Panc1 (cell line): ENCODE data around the gene HNRNPLL. TPM values are rescaled to one million over a fixed set of nuclear protein-coding genes. Genes with fewer than 3 reads are reported as not detected.

Experiments
- ATAC-seq: fragments of 200-7000 bp; cut with Tn5 transposase; 2 replicates; pipeline ENCODE4 v1.9.1; 2020; ENCODE audit warnings: mild to moderate bottlenecking, moderate library complexity
- BruUV-seq: library from RNA; stranded (reverse); fragments of 400-500 nt; replicated peaks from 2 replicates; lab custom pipeline; 2021; lab: Mats Ljungman, UMichigan
- CTCF ChIA-PET: fragments of 300-600 bp; sonication (Branson Sonifier 250); formaldehyde crosslinking; loops from one replicate; lab custom pipeline; 2022; ENCODE audit warnings: antibody characterized with exemption; lab: Charles Lee
- POLR2A ChIA-PET: fragments of 300-600 bp; sonication (Branson Sonifier 250); formaldehyde crosslinking; loops from one replicate; lab custom pipeline; 2022; ENCODE audit warnings: antibody characterized with exemption; lab: Charles Lee
- DNase-seq: peaks from one replicate; pipeline ENCODE4 v3.0.0-alpha.2; 2010; ENCODE audit warnings: low read depth, low spot score
- H3K27ac ChIP-seq: 2 replicates; pipeline ENCODE4 v1.5.1; 2011; ENCODE audit warnings: mild to moderate bottlenecking, low read length, inconsistent platforms
- H3K27me3 ChIP-seq: fragments of 200-500 bp; sonication (Bioruptor generic); 2 replicates; pipeline ENCODE4 v1.6.0; 2014; ENCODE audit warnings: low read length, inconsistent platforms; ENCODE audit not compliant: control insufficient read depth, insufficient read depth
- H3K36me3 ChIP-seq: fragments of 200-500 bp; sonication (Bioruptor generic); 2 replicates; pipeline ENCODE4 v1.5.1; 2014; ENCODE audit warnings: inconsistent platforms, mild to moderate bottlenecking, low read length, moderate library complexity; ENCODE audit not compliant: control insufficient read depth, insufficient read depth
- H3K4me1 ChIP-seq: 2 replicates; pipeline ENCODE4 v1.5.1; 2011; ENCODE audit warnings: inconsistent platforms, mild to moderate bottlenecking, low read length, moderate library complexity; ENCODE audit not compliant: control insufficient read depth, insufficient read depth
- H3K4me3 ChIP-seq, 2 experiments: 2 replicates each; pipeline ENCODE4 v1.5.1; 2011 to 2012; ENCODE audit warnings: low read depth in 2 of 2, low read length in 2 of 2, mild to moderate bottlenecking in 2 of 2, inconsistent platforms in 1 of 2, moderate library complexity in 1 of 2
- H3K9me3 ChIP-seq: fragments of 200-500 bp; sonication (Bioruptor generic); 2 replicates; pipeline ENCODE4 v1.5.1; 2014; ENCODE audit warnings: low read depth, mild to moderate bottlenecking, inconsistent platforms, low read length, moderate library complexity; ENCODE audit not compliant: control insufficient read depth, insufficient read depth
- CTCF ChIP-seq: fragments of 450-650 bp; IDR thresholded peaks from 2 replicates; pipeline ENCODE4 v1.5.1; 2017; ENCODE audit warnings: mild to moderate bottlenecking
- POLR2AphosphoS5 ChIP-seq: IDR thresholded peaks from 2 replicates; pipeline ENCODE4 v1.6.1; 2012; ENCODE audit warnings: mild to moderate bottlenecking, low read depth, low read length, moderate library complexity
- REST ChIP-seq, 2 experiments: IDR thresholded peaks; 2 replicates each; pipeline ENCODE4 v1.6.1; 2011 to 2012; ENCODE audit warnings: low read depth in 2 of 2, control low read depth in 1 of 2, low read length in 1 of 2, mild to moderate bottlenecking in 1 of 2, moderate library complexity in 1 of 2; ENCODE audit not compliant: insufficient read depth in 1 of 2
- SIN3A ChIP-seq: IDR thresholded peaks from 2 replicates; pipeline ENCODE4 v1.6.1; 2012; ENCODE audit warnings: low read depth, mild to moderate bottlenecking, low read length, moderate library complexity, borderline replicate concordance; ENCODE audit not compliant: insufficient read depth
- TCF7L2 ChIP-seq: IDR thresholded peaks from 2 replicates; pipeline ENCODE4 v1.6.1; 2011; ENCODE audit warnings: mild to moderate bottlenecking, low read depth, low read length, inconsistent platforms
- in situ Hi-C: cut with HindIII; loops from 2 replicates; pipeline ENCODE4 v1.10.0; 2016; ENCODE audit warnings: low sequenced_read_pairs, low pct_unique_long_range_greater_than_20kb
- intact Hi-C: fragments of 100-400 bp; cut with micrococcal nuclease; formaldehyde crosslinking; loops from one replicate; pipeline ENCODE4 v1.10.0; 2022; ENCODE audit not compliant: unreplicated experiment
- total RNA-seq: library from RNA; stranded (reverse); gene quantifications from one replicate; pipeline ENCODE4 v1.2.1, GENCODE V29; 2021; ENCODE audit not compliant: unreplicated experiment

Gene HNRNPLL
- total RNA-seq, 1 experiment from 2014 or later, result 69.8 TPM

GRCh38 chr2:38600242-38600891, 2.4 kb downstream of the HNRNPLL start:
- peak overlapping the region; percentile 92 for H3K27ac ChIP-seq
- H3K9me3 ChIP-seq, result no peaks in the 10 kb centered on the region
- DNase-seq (no peak), ATAC-seq (no peak)
- in situ Hi-C loops (no loop called here), intact Hi-C loops (loop anchor here (1.0 to 5.0 kb wide), 2 partner anchors 67 to 121 kb away; partner anchors contain the start of gene GALM)
- H3K27me3 ChIP-seq, result no peaks in the 10 kb centered on the region
- H3K4me1 ChIP-seq, result peaks cover 39% of the 10 kb centered on the region
- POLR2A ChIA-PET, result interaction anchor here (0.7 kb wide), 3 partner anchors 122 to 178 kb away, joined by 3 to 7 read pairs (median 6); no protein-coding TSS in a partner anchor
- CTCF ChIA-PET, result interaction anchor here (0.7 to 1.9 kb wide), 3 partner anchors 18 to 36 kb away, joined by 3 to 9 read pairs (median 5); no protein-coding TSS in a partner anchor
- peak overlapping the region; percentile 63 to 85 for H3K4me3 ChIP-seq
- TF ChIP-seq CTCF, result no peak
- TF ChIP-seq POLR2AphosphoS5, result no peak
- TF ChIP-seq SIN3A, result no peak
- no peak for TF ChIP-seq TCF7L2
- TF ChIP-seq REST (IDR thresholded peaks at IDR 0.05; ENCODE audit: insufficient read depth in 1 of 2, low read depth in 2 of 2, low read length in 1 of 2), result no peak
- no TSS peak for BruUV-seq
- peaks cover 5% of the 10 kb centered on the region; the same call in 1 of the 2 replicates for H3K36me3 ChIP-seq

- peak overlapping the region; percentile 92 for H3K27ac ChIP-seq
- H3K27me3 ChIP-seq, result no peaks in the 10 kb centered on the region
- intact Hi-C loops, result loop anchor here (1.0 to 5.0 kb wide), 2 partner anchors 68 to 122 kb away; partner anchors contain the start of gene GALM
- no peak for DNase-seq
- TF ChIP-seq REST (IDR thresholded peaks at IDR 0.05; ENCODE audit: insufficient read depth in 1 of 2, low read depth in 2 of 2, low read length in 1 of 2) (no peak), TCF7L2 (no peak), SIN3A (no peak), CTCF (no peak), POLR2AphosphoS5 (no peak)
- H3K4me1 ChIP-seq, result peaks cover 35% of the 10 kb centered on the region
- in situ Hi-C loops, result loop anchor here (25.0 kb wide), 1 partner anchor 138 kb away; no protein-coding TSS in a partner anchor
- ChIA-PET POLR2A (interaction anchor here (0.7 to 0.9 kb wide), 2 partner anchors 74 to 259 kb away, joined by 3 to 4 read pairs; no protein-coding TSS in a partner anchor), CTCF (interaction anchor here (0.7 to 1.8 kb wide), 2 partner anchors 18 to 35 kb away, joined by 5 to 6 read pairs; no protein-coding TSS in a partner anchor)
- no peaks in the 10 kb centered on the region for H3K9me3 ChIP-seq
- BruUV-seq, result no TSS peak
- no peak for ATAC-seq
- peaks cover 5% of the 10 kb centered on the region; the same call in 1 of the 2 replicates for H3K36me3 ChIP-seq
- peak overlapping the region; percentile 63 to 85 for H3K4me3 ChIP-seq
Measured at GRCh38 chr2:38599706-38600105, 3.0 kb downstream of the HNRNPLL start.
